Loucy (cell line): ENCODE data around the gene ARPP19.

ENCODE experiments used
- H2AFZ ChIP-seq: fragments of 200-600 bp; sonication (generic); 2 replicates; pipeline ENCODE4 v1.6.0; 2016; ENCODE audit warnings: antibody characterized with exemption, mild to moderate bottlenecking, low read length, moderate library complexity
- H3F3A ChIP-seq: fragments of 200-600 bp; 2 replicates; pipeline ENCODE4 v1.6.0; 2016; ENCODE audit warnings: antibody characterized with exemption, low read depth, mild to moderate bottlenecking
- H3K27me3 ChIP-seq: fragments of 200-600 bp; sonication (generic); 2 replicates; pipeline ENCODE4 v1.6.1; 2014; ENCODE audit warnings: low read length, mild to moderate bottlenecking; ENCODE audit not compliant: insufficient read depth, poor library complexity, severe bottlenecking
- H3K36me3 ChIP-seq: fragments of 200-600 bp; sonication (generic); 2 replicates; pipeline ENCODE4 v1.6.1; 2016; ENCODE audit warnings: low read length; ENCODE audit not compliant: insufficient read depth
- H3K4me1 ChIP-seq: fragments of 200-600 bp; sonication (generic); 2 replicates; pipeline ENCODE4 v1.5.1; 2014; ENCODE audit warnings: low read length, mild to moderate bottlenecking; ENCODE audit not compliant: insufficient read depth, poor library complexity, severe bottlenecking
- H3K4me2 ChIP-seq: fragments of 200-600 bp; sonication (generic); 2 replicates; pipeline ENCODE4 v1.6.0; 2014; ENCODE audit warnings: antibody characterized with exemption, low read length, low read depth, mild to moderate bottlenecking; ENCODE audit not compliant: poor library complexity, severe bottlenecking
- H3K4me3 ChIP-seq: fragments of 200-600 bp; sonication (generic); 2 replicates; pipeline ENCODE4 v1.5.1; 2014; ENCODE audit warnings: low read length, mild to moderate bottlenecking, mixed read lengths; ENCODE audit not compliant: poor library complexity, severe bottlenecking
- H3K79me2 ChIP-seq: fragments of 200-600 bp; sonication (generic); 2 replicates; pipeline ENCODE4 v1.6.1; 2014; ENCODE audit warnings: low read length; ENCODE audit not compliant: insufficient read depth
- H3K9ac ChIP-seq: fragments of 200-600 bp; sonication (generic); 2 replicates; pipeline ENCODE4 v1.6.0; 2014; ENCODE audit warnings: mild to moderate bottlenecking, low read depth, low read length, moderate library complexity; ENCODE audit not compliant: poor library complexity, severe bottlenecking
- H3K9me2 ChIP-seq: fragments of 200-600 bp; sonication (generic); replicated peaks from 2 replicates; pipeline ENCODE4 v1.6.1; 2016; ENCODE audit warnings: low read depth, low read length, mixed read lengths
- H3K9me3 ChIP-seq: fragments of 200-600 bp; sonication (generic); 2 replicates; pipeline ENCODE4 v1.6.1; 2014; ENCODE audit warnings: mild to moderate bottlenecking, antibody characterized with exemption, low read length, low read depth; ENCODE audit not compliant: insufficient read depth
- H4K20me1 ChIP-seq: fragments of 200-600 bp; sonication (generic); 2 replicates; pipeline ENCODE4 v1.6.0; 2014; ENCODE audit warnings: antibody characterized with exemption, low read length, mild to moderate bottlenecking; ENCODE audit not compliant: insufficient read depth, poor library complexity, severe bottlenecking
- EZH2phosphoT487 ChIP-seq: fragments of 200-600 bp; IDR thresholded peaks from 2 replicates; pipeline ENCODE4 v1.6.1; 2018; ENCODE audit warnings: antibody characterized with exemption, mild to moderate bottlenecking, moderate library complexity, borderline replicate concordance
- TF ChIP-seq, protein P1 (sequence below): fragments of 200-600 bp; sonication (generic); conservative IDR thresholded peaks from 2 replicates; pipeline ENCODE4 v1.5.1; 2014; ENCODE audit warnings: mild to moderate bottlenecking, antibody characterized with exemption, low read length

Gene ARPP19

GRCh38 chr15:52509500-52510245, 59.2 kb downstream of the ARPP19 start:
- Histone ChIP-seq H3K79me2 (peaks cover 53% of the 10 kb centered on the region), H3K4me2 (no peak overlapping the region), H3K36me3 (no peaks in the 10 kb centered on the region), H4K20me1 (no peaks in the 10 kb centered on the region), H3K27me3 (no peaks in the 10 kb centered on the region), H3K4me1 (no peaks in the 10 kb centered on the region), H3K4me3 (no peak overlapping the region), H3F3A (no peaks in the 10 kb centered on the region), H3K9ac (no peak overlapping the region), H3K9me2 (no peaks in the 10 kb centered on the region), H3K9me3 (no peaks in the 10 kb centered on the region), H2AFZ (no peak overlapping the region)
- TF ChIP-seq, protein P1, sequence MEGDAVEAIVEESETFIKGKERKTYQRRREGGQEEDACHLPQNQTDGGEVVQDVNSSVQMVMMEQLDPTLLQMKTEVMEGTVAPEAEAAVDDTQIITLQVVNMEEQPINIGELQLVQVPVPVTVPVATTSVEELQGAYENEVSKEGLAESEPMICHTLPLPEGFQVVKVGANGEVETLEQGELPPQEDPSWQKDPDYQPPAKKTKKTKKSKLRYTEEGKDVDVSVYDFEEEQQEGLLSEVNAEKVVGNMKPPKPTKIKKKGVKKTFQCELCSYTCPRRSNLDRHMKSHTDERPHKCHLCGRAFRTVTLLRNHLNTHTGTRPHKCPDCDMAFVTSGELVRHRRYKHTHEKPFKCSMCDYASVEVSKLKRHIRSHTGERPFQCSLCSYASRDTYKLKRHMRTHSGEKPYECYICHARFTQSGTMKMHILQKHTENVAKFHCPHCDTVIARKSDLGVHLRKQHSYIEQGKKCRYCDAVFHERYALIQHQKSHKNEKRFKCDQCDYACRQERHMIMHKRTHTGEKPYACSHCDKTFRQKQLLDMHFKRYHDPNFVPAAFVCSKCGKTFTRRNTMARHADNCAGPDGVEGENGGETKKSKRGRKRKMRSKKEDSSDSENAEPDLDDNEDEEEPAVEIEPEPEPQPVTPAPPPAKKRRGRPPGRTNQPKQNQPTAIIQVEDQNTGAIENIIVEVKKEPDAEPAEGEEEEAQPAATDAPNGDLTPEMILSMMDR: no peak
- no peak for TF ChIP-seq EZH2phosphoT487

- H3K4me2 ChIP-seq: no peak overlapping the region
- no peaks in the 10 kb centered on the region for H4K20me1 ChIP-seq
- H3K9me2 ChIP-seq: no peaks in the 10 kb centered on the region
- no peak overlapping the region for H2AFZ ChIP-seq
- H3K79me2 ChIP-seq: peaks cover 46% of the 10 kb centered on the region
- no peaks in the 10 kb centered on the region for H3K27me3 ChIP-seq
- no peaks in the 10 kb centered on the region for H3K36me3 ChIP-seq
- H3F3A ChIP-seq: no peaks in the 10 kb centered on the region
- no peak overlapping the region for H3K4me3 ChIP-seq
- TF ChIP-seq EZH2phosphoT487: no peak
- TF ChIP-seq, protein P1: no peak
- H3K9ac ChIP-seq: no peak overlapping the region
- no peaks in the 10 kb centered on the region for H3K4me1 ChIP-seq
- H3K9me3 ChIP-seq: no peaks in the 10 kb centered on the region
Measured at GRCh38 chr15:52506549-52506948, 62.3 kb downstream of the ARPP19 start.

DNA sequence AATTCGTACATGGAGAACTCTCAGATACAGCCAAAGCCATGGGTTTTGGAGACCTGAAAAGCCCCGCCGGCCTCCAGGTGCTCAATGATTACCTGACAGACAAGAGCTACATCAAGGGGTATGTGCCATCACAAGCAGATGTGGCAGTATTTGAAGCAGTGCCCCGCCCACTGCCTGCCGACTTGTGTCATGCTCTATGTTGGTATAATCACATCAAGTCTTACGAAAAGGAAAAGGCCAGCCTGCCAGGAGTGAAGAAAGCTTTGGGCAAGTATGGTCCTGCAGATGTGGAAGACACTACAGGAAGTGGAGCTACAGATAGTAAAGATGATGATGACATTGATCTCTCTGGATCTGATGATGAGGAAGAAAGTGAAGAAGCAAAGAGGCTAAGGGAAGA, 63.7 kb downstream of the ARPP19 start:
- Histone ChIP-seq H2AFZ (no peak overlapping the region), H3F3A (no peaks in the 10 kb centered on the region), H3K27me3 (no peaks in the 10 kb centered on the region), H3K4me2 (no peak overlapping the region), H3K36me3 (no peaks in the 10 kb centered on the region), H3K4me1 (no peaks in the 10 kb centered on the region), H4K20me1 (no peaks in the 10 kb centered on the region), H3K4me3 (no peak overlapping the region), H3K9ac (no peak overlapping the region), H3K9me3 (no peaks in the 10 kb centered on the region), H3K79me2 (peaks cover 38% of the 10 kb centered on the region), H3K9me2 (no peaks in the 10 kb centered on the region)
- TF ChIP-seq, protein P1: no peak
- TF ChIP-seq EZH2phosphoT487: no peak
